HG02885 (cell line): ENCODE results near the gene ART3.
"Not testable (repeated sequence)": the region's sequence is repeated elsewhere in the genome, so short reads cannot be mapped to it uniquely, and the experiment has no call there.

Source experiments
- ATAC-seq: cut with Tn5 transposase; IDR thresholded peaks from one replicate; pipeline ENCODE4 v1.9.1; 2021; ENCODE audit warnings: mild to moderate bottlenecking; ENCODE audit not compliant: unreplicated experiment, poor library complexity

ART3 gene

GRCh38 chr4:76074468-76074867 is at the start of gene ART3:
Gene ART3, plus strand, starts transcription at chr4:76074709. Its CDS starts 1,181 bp downstream, at chr4:76075890.
- no peak for ATAC-seq

DNA sequence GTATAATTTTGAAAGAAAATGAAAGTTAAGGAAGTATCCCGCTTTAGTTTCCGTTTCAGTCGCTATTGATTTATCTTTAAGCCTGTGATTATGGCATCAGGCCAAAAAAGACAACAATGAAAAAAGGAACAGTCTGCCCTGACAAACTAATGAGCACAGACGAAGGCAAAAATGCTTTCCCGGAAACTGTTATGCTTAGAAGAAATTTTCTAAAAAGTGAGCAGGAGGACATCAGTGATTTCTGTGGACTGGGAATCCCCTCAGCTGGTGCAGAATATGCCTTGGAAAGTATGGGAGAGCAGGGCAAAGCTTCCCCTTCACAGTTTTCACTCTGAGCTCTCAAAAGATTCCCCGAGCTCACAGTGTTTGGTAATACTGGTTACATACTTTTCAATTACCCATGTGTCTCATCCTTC is 46.2 kb upstream of the ART3 start:
- no peak for ATAC-seq

DNA sequence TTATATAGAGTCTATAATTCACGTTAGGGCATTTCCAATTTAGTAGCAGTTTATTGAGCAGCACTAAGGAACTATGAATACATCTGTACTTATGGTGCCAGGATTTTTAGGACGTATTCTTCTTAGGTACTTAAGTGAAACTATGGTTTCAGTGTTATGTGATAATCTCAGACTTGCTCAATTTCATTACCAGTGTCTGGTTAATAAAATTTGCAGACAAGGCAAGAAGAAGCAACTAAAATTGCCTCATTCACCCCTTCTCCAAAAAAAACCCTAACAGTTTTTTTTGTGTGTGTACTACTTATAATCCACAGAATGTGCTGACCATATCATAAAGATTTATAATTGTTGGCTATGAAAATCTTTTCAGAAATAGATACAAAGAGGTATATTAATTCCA is 45.2 kb upstream of the ART3 start:
- no peak for ATAC-seq

- ATAC-seq, result no peak
Observed at GRCh38 chr4:76035141-76035540, 39.4 kb upstream of the ART3 start.

DNA sequence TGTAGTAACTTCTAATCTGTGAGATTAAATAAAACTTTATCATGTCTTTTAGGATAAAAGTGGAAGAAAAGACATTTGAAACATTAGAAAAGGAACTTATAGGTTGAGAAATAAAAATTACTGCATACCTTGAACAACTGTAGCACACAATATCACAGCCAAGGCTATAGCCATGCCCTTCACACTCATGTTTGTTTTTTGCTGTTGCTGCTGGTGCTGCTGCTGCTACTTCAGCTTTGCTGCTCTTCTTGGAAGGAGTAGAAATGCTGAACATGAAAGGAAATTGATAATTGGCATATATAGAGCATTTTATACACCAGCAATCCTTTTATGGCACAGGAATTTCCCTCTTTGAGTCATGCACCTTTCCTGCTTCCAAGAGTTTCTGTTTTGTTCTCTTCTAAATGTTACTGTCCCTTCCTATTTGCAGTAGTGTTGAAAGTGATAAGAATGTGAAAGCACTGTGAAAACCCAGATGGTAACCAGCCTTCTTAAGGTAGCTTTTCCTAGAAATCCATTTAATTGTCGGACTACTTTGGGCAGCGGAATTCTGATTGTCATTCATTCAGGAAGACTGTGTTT is 38.6 kb upstream of the ART3 start, which contains the start of gene CXCL11:
CXCL11 (minus strand) TSS at position 272 of the 582 bp plus-strand sequence; CDS start at position 189, 83 bp downstream.
- no peak for ATAC-seq

DNA sequence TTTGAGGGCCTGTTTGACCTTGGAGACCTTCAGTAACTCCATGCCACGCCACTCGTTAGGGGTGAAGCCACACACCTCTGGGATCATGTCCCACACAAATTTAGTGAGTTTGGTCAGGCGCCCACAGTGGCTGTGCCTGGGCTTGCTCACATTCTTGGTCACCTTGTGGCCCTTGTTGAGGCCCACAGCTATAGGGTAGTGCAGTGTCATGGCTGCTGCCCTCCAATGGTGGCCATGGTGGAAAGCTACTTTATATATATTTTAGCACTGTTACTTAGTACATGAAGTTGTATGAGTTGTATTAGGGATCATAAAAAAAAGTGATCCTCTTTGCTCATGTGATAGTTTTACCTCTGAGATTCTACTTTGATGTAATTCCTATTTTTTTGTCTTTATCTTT is 37.7 kb upstream of the ART3 start:
- ATAC-seq, result no peak

DNA sequence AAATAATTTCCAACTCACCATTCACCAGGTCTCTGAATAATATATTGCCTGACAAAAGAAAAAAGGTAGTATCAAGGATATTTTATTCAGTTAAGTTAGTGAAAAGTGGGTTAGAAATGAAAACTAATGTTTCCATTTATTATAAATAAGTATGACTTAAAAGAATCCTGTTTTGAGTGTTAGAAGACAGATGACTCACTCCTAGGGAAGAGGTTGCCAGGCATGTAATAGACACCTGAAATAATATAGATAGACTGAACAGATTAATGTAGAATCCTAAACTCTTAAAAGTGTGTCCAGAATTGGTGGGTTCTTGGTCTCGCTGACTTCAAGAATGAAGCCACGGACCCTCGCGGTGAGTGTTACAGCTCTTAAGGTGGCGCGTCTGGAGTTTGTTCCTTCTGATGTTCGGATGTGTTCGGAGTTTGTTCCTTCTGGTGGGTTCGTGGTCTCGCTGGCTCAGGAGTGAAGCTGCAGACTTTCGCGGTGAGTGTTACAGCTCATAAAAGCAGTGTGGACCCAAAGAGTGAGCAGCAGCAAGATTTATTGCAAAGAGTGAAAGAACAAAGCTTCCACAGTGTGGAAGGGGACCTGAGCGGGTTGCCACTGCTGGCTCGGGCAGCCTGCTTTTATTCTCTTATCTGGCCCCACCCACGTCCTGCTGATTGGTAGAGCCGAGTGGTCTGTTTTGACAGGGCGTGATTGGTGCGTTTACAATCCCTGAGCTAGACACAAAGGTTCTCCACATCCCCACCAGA is 32.1 kb upstream of the ART3 start:
- ATAC-seq, result peak; percentile 47

- not testable (repeated sequence) for ATAC-seq
Observed at GRCh38 chr4:76043306-76043705, 31.2 kb upstream of the ART3 start.

DNA sequence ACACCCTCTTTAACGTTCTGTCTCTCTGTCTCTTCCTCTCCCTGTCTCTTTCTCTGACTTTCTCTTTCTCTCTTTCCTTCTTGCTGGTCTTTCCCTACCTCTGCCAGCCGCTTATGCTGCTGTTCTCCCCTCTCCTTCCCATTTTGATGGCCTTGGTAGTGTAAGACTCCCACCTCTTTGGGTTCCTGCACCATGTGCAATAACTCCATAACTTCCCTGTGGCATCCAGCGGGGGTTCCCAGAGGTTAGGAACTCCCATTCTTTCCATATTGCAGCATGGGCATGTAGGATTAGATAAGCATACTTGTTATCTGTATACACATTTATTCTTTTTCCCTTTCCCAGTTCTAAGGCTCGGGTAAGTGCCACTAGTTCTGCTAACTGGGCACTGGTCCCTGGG is 29.8 kb upstream of the ART3 start:
- not testable (repeated sequence) for ATAC-seq

DNA sequence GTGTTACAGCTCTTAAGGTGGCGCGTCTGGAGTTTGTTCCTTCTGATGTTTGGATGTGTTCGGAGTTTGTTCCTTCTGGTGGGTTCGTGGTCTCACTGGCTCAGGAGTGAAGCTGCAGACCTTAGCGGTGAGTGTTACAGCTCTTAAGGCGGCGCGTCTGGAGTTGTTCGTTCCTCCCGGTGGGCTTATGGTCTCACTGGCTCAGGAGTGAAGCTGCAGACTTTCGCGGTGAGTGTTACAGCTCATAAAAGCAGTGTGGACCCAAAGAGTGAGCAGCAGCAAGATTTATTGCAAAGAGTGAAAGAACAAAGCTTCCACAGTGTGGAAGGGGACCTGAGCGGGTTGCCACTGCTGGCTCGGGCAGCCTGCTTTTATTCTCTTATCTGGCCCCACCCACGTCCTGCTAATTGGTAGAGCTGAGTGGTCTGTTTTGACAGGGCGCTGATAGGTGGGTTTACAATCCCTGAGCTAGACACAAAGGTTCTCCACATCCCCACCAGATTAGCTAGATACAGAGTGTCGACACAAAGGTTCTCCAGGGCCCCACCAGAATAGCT is 24.6 kb upstream of the ART3 start:
- ATAC-seq, result not testable (repeated sequence)

GRCh38 chr4:76050560-76051050 is 23.9 kb upstream of the ART3 start:
- not testable (repeated sequence) for ATAC-seq

DNA sequence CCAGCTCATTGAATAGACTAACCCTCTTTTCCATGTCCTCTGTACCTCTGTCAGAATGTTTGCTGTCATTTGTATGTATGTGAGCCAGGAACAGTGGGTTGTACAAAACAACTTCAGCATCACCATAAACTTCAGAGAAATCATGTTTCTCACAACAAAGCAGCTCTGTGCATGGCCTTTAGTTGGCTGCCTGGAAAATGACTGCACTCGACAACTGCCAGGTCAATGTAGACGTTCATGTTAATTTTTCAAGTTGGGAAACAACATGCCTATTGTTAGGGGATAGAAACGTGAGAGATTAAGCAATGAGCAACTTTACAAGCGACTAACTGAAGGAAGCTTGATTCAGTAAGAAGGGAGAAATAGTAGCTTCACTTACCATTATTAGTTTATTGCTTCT is 20.8 kb upstream of the ART3 start:
- ATAC-seq, result no peak

DNA sequence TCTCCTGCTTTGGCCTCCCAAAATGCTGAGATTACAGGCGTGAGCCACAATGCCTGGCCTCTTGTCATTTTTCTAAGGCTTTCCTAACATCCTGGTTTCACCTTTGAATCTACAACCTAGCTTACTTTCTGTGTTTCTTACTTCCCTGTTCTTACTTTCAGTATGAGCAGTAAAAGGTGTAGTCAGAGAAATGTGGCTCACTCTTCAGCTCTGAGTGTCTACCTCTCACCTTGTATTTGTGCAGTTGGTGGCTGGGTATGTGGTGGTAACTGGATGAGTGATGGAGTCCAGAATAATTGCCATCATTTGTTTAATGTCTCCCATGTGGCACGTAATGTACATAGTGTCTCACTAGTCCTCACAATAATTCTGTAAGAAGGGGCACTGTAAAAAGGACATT is 19.5 kb upstream of the ART3 start:
- peak; percentile 98 for ATAC-seq

DNA sequence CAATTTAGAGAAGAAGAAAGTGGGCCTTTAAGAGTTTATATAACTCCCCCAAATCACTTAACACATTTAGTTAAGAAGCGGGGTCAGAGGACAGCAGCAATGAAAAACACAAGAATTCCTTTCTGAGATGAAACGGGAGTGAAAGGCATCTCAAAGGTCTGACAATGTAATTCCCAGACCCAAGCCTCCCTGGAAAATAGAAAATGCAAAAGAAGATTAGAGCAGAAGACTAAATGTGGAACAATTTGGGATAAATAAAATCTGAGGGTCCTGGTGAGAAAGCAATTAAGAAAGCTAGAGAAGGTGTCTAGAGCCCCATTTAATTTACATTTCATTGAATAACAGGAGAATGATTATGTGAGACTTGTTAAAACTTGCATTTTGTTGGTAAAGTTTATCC is 19.1 kb upstream of the ART3 start:
- no peak for ATAC-seq

DNA sequence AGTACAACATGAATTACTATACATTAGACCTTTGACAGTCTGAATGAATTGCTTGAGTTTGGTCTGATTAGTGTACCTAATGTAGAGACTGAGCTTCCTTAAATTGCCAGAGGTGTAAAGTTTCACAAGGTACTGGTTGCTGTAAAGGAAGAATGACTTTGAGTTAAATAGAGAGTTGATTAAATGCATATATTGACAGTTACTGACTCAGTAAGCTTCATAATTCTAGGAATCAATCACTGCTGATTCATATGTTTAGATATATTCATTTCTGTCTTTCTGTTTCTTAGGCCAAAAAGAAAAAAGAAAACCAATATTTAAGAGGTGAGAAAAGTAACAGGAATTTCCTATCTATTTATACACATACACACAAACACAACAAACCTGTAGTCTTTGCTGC is 16.2 kb upstream of the ART3 start:
- peak; percentile 54 for ATAC-seq

DNA sequence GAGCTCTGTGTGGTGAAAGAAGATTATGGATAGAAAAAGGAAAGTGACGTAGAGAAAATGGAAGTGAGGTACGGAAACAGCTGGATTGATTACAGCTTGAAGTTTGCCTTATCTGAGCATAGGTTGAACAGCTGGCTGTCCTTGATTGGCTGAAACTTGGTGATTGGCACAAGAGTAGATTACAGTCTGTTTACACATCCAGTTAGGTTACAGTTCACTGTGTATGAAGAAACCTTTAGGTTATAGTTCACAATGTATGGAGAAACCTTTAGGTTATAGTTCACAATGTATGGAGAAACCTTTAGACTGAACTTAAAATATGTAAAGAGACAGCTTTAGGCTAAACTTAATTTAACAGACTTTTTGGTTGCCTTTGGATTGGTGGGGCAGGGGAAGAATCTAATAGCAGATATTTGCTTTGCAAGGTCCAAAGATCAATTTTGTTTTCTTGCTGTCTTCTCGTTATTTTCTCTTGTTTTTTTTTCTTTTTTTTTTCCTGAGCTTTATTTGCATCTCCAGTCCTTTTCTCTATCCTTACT is 15.6 kb upstream of the ART3 start:
- ATAC-seq, result no peak

DNA sequence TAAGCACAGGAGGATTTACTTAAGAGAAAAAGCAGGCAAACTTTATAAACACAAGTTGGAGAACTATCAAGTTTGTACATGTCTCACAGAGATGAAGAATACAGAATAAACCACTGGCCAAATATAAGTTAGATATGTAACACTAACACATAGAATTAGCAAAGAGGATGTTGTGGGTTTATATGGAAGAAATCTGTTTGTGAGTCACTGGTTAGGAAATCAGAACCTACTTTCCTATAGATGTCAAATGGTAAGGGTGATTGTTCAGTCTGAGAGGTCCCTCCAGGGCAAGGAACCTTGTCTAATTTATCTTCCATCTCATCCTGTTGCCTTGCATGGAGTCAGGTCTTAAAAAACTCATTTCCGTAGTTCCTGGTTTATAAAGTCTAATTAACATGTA is 14.8 kb upstream of the ART3 start:
- ATAC-seq, result no peak

GRCh38 chr4:76060506-76060905 is 14.0 kb upstream of the ART3 start:
- no peak for ATAC-seq

- no peak for ATAC-seq
Observed at GRCh38 chr4:76061421-76061820, 13.1 kb upstream of the ART3 start.

GRCh38 chr4:76061982-76062381 is 12.5 kb upstream of the ART3 start:
- peak; percentile 60 for ATAC-seq

GRCh38 chr4:76066546-76066945 is 8.0 kb upstream of the ART3 start:
- ATAC-seq, result no peak
